HepG2 (cell line): ENCODE results near the gene ECPAS. TPM values are rescaled to one million over a fixed set of nuclear protein-coding genes. Genes with fewer than 3 reads are reported as not detected.

ENCODE experiments used
- ATAC-seq: fragments of 200-7000 bp; cut with Tn5 transposase; 3 replicates; pipeline ENCODE4 v1.9.1; 2020; ENCODE audit warnings: mild to moderate bottlenecking, moderate library complexity
- BruUV-seq: library from RNA; stranded (reverse); fragments of 400-500 nt; replicated peaks from 2 replicates; lab custom pipeline; 2021; lab: Mats Ljungman, UMichigan
- CTCF ChIA-PET: fragments of 300-600 bp; formaldehyde crosslinking; extraction: SDS; loops from one replicate; lab custom pipeline; 2021; ENCODE audit warnings: low total read pairs, inconsistent platforms, low intra/inter-chr PET ratio; lab: Yijun Ruan, JAX
- POLR2A ChIA-PET: fragments of 350-600 bp; sonication (Branson Sonifier 250); formaldehyde crosslinking; loops from one replicate; lab custom pipeline; 2020; ENCODE audit warnings: antibody characterized with exemption, inconsistent platforms; lab: Yijun Ruan, JAX
- DNase-seq: peaks from one replicate; pipeline ENCODE4 v3.0.0-alpha.2; 2015; ENCODE audit warnings: low spot score
- FAIRE-seq: peaks from 3 replicates; lab custom pipeline; 2011; peaks lifted over from hg19 to GRCh38; lab: Jason Lieb, UNC
- H2AFZ ChIP-seq: one replicate; pipeline ENCODE4 v1.6.1; 2011; ENCODE audit warnings: low read length, inconsistent platforms
- H3K27ac ChIP-seq: fragments of 300-600 bp; 3 replicates; pipeline ENCODE4 v1.8.0; 2011; ENCODE audit warnings: mixed run types, mild to moderate bottlenecking, mixed read lengths, low read length, inconsistent platforms; ENCODE audit not compliant: insufficient read depth; ENCODE audit errors: extremely low read length
- H3K27me3 ChIP-seq, 2 experiments: fragments of 200-600 bp in 1 of 2; 2 replicates in 1 of 2; 3 replicates in 1 of 2; pipeline versions ENCODE4 v1.6.0 to v1.8.0; 2011; ENCODE audit warnings: low read length in 2 of 2, mild to moderate bottlenecking in 2 of 2, moderate library complexity in 2 of 2, inconsistent platforms in 1 of 2; ENCODE audit not compliant: insufficient read depth in 2 of 2, control insufficient read depth in 1 of 2
- H3K36me3 ChIP-seq, 2 experiments: fragments of 200-600 bp in 1 of 2; replicated peaks in 1 of 2; 2 replicates in 1 of 2; 3 replicates in 1 of 2; pipeline versions ENCODE4 v1.5.1 to v1.8.0; 2011; ENCODE audit warnings: low read length in 2 of 2, inconsistent platforms in 1 of 2; ENCODE audit not compliant: insufficient read depth in 2 of 2, control insufficient read depth in 1 of 2
- H3K4me1 ChIP-seq: 2 replicates; pipeline ENCODE4 v1.5.1; 2012; ENCODE audit warnings: low read length, inconsistent platforms; ENCODE audit not compliant: insufficient read depth
- H3K4me2 ChIP-seq: 2 replicates; pipeline ENCODE4 v1.6.0; 2011; ENCODE audit warnings: low read depth, low read length, inconsistent platforms
- H3K4me3 ChIP-seq, 3 experiments: fragments of 200-600 bp in 1 of 3; sonication (generic), shearing (Covaris generic) in 1 of 3; replicated peaks in 1 of 3; 2 replicates each; pipeline ENCODE4 v1.5.1; 2011 to 2016; ENCODE audit warnings: low read length in 3 of 3, inconsistent platforms in 2 of 3, low read depth in 2 of 3, mild to moderate bottlenecking in 2 of 3, control low read depth in 1 of 3, mixed read lengths in 1 of 3; ENCODE audit not compliant: insufficient read depth in 1 of 3
- H3K79me2 ChIP-seq: one replicate; pipeline ENCODE4 v1.6.1; 2011; ENCODE audit warnings: low read length, inconsistent platforms; ENCODE audit not compliant: insufficient read depth
- H3K9ac ChIP-seq: 2 replicates; pipeline ENCODE4 v1.6.0; 2011; ENCODE audit warnings: mild to moderate bottlenecking, low read depth, low read length, inconsistent platforms; ENCODE audit not compliant: insufficient read depth
- H3K9me3 ChIP-seq: 2 replicates; pipeline ENCODE4 v1.5.1; 2012; ENCODE audit warnings: mild to moderate bottlenecking, low read length
- H4K20me1 ChIP-seq: 2 replicates; pipeline ENCODE4 v1.6.0; 2011; ENCODE audit warnings: inconsistent platforms, mild to moderate bottlenecking, low read length, moderate library complexity; ENCODE audit not compliant: insufficient read depth
- ATF7 ChIP-seq, 2 experiments: fragments of 450-650 bp in 1 of 2; sonication (generic) in 1 of 2; formaldehyde crosslinking in 1 of 2; IDR thresholded peaks; 2 replicates each; pipeline versions ENCODE4 v1.4.0 to v1.6.1; 2016 to 2020; ENCODE audit warnings: antibody characterized with exemption in 1 of 2, mild to moderate bottlenecking in 1 of 2, missing genetic modification reagents in 1 of 2
- FIP1L1 ChIP-seq: fragments of 200-400 bp; formaldehyde crosslinking; IDR thresholded peaks from 2 replicates; pipeline ENCODE4 v1.6.1; 2018; ENCODE audit warnings: low read depth, mild to moderate bottlenecking, low read length, moderate library complexity, borderline replicate concordance; ENCODE audit not compliant: insufficient read depth
- HES4 ChIP-seq: sonication (generic); formaldehyde crosslinking; IDR thresholded peaks from 2 replicates; pipeline ENCODE4 v1.9.0; 2021; ENCODE audit warnings: mild to moderate bottlenecking, missing genetic modification reagents, borderline replicate concordance
- HOMEZ ChIP-seq: IDR thresholded peaks from 2 replicates; pipeline ENCODE4 v1.6.1; 2016; ENCODE audit warnings: low read depth
- KDM6A ChIP-seq: IDR thresholded peaks from 2 replicates; pipeline ENCODE4 v1.6.1; 2016; ENCODE audit warnings: low read depth
- MAF1 ChIP-seq: sonication (generic); formaldehyde crosslinking; IDR thresholded peaks from 2 replicates; pipeline ENCODE4 v1.5.0; 2020; ENCODE audit warnings: missing genetic modification reagents, borderline replicate concordance
- MIXL1 ChIP-seq: IDR thresholded peaks from 2 replicates; pipeline ENCODE4 v1.6.1; 2016
- PHF5A ChIP-seq: IDR thresholded peaks from one replicate; pipeline ENCODE4 v1.6.1; 2018; ENCODE audit warnings: low read depth, missing genetic modification reagents; ENCODE audit not compliant: unreplicated experiment
- PREB ChIP-seq: sonication (generic); formaldehyde crosslinking; IDR thresholded peaks from 2 replicates; pipeline ENCODE4 v1.4.0; 2020; ENCODE audit warnings: missing genetic modification reagents
- TOE1 ChIP-seq: sonication (generic); formaldehyde crosslinking; IDR thresholded peaks from 2 replicates; pipeline ENCODE4 v1.4.0; 2020; ENCODE audit warnings: mild to moderate bottlenecking, missing genetic modification reagents
- ZBTB14 ChIP-seq: sonication (generic); formaldehyde crosslinking; IDR thresholded peaks from 2 replicates; pipeline ENCODE4 v1.4.0; 2020; ENCODE audit warnings: missing genetic modification reagents
- ZNF383 ChIP-seq: sonication (generic); formaldehyde crosslinking; IDR thresholded peaks from 2 replicates; pipeline ENCODE4 v1.4.0; 2020; ENCODE audit warnings: missing genetic modification reagents, mild to moderate bottlenecking, borderline replicate concordance
- ZNF557 ChIP-seq: sonication (generic); formaldehyde crosslinking; IDR thresholded peaks from 2 replicates; pipeline ENCODE4 v1.4.0; 2020; ENCODE audit warnings: missing genetic modification reagents
- ZNF580 ChIP-seq: IDR thresholded peaks from 2 replicates; pipeline ENCODE4 v1.6.1; 2016; ENCODE audit warnings: low read depth, borderline replicate concordance
- ZNF674 ChIP-seq: sonication (generic); formaldehyde crosslinking; IDR thresholded peaks from 2 replicates; pipeline ENCODE4 v1.5.0; 2020; ENCODE audit warnings: low read depth, mild to moderate bottlenecking, missing genetic modification reagents
- WGBS: methylation state at CpG from one replicate; pipeline ENCODE4 v1.1.6; 2017; ENCODE audit warnings: low lambda C conversion rate; 5-methylcytosine and 5-hydroxymethylcytosine counted together
- in situ Hi-C: cut with HindIII; loops from 2 replicates; pipeline ENCODE4 v1.10.0; 2017; ENCODE audit warnings: low pct_unique_long_range_greater_than_20kb; ENCODE audit not compliant: extremely low pct_ligation_motif_present
- intact Hi-C: fragments of 100-400 bp; cut with micrococcal nuclease; formaldehyde crosslinking; loops from one replicate; pipeline ENCODE4 v1.10.0; 2022; ENCODE audit not compliant: unreplicated experiment
- polyA plus RNA-seq, 8 experiments: library from polyadenylated mRNA; depleted of rRNA in 3 of 8; stranded (reverse) in 7 of 8; unstranded in 1 of 8; fragments of >200 nt; fragmentation: Illumina TruSeq in 4 of 8; extraction: Trizol in 4 of 8; gene quantifications; 2 replicates each; pipeline versions ENCODE4 v1.2.1 to v1.2.3, GENCODE V29; 2011 to 2016; ENCODE audit warnings: low read depth in 4 of 8, missing spikeins in 1 of 8, mixed read lengths in 1 of 8; ENCODE audit not compliant: insufficient read depth in 1 of 8
- total RNA-seq, 5 experiments: library from RNA; depleted of rRNA; stranded (reverse); fragments of >200 nt; fragmentation: Illumina TruSeq; extraction: Trizol; gene quantifications; 2 replicates each; pipeline ENCODE4 v1.2.3, GENCODE V29; 2016; ENCODE audit warnings: low read depth in 1 of 5
- TF ChIP-seq, protein P1 (sequence below): IDR thresholded peaks from 2 replicates; pipeline ENCODE4 v1.6.1; 2018; ENCODE audit warnings: missing genetic modification reagents, mild to moderate bottlenecking, missing compliant biosample characterization
- TF ChIP-seq, protein P2 (sequence below): sonication (generic); formaldehyde crosslinking; IDR thresholded peaks from 2 replicates; pipeline ENCODE4 v1.5.0; 2020; ENCODE audit warnings: mild to moderate bottlenecking, missing genetic modification reagents

ECPAS gene
- total and polyA plus RNA-seq, 2 of the 13 experiments (the other 11 are each of a cell fraction or from before 2014, with no cell fraction given): 35.3 to 58.0 TPM

DNA sequence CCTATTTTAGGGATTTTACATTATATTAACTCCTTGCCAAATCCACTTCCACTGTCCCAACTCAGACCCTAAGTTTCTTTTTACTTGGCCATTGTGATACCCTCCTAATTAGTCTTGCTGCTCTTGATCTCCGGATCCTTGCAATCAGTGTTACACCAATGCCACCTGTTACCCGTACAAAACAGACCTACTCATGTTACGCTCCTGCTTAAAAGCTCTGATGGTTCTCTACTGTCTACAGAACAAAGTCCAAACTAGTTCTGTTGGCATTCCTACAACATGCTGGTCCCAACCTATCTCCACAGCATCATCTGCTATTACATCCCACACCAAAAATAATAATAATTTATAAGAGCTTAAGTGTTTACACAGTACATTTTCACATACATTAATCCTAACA, 9.8 kb downstream of the ECPAS start:
- in situ Hi-C loops: no loop called here
- FAIRE-seq (peak; percentile 90), DNase-seq (peak; percentile 82), ATAC-seq (peak; percentile 97)
- peak overlapping the region; percentile 6 for H3K27ac ChIP-seq
- BruUV-seq: TSS peak; percentile 3
- intact Hi-C loops: no loop called here
- WGBS: 4% methylated on average over 3 of the region's 3 CpGs
- peaks cover 38% of the 10 kb centered on the region for H3K4me1 ChIP-seq
- H3K9ac ChIP-seq: no peak overlapping the region
- ChIA-PET POLR2A (interaction anchor here (1.4 kb wide), 1 partner anchor 9 kb away, joined by 5 read pairs; no protein-coding TSS in a partner anchor), CTCF (no interaction called here)
- H3K4me2 ChIP-seq: peak overlapping the region; percentile 52
- no peaks in the 10 kb centered on the region for H3K9me3 ChIP-seq
- H4K20me1 ChIP-seq: peaks cover 48% of the 10 kb centered on the region
- H3K4me3 ChIP-seq: no peak overlapping the region
- peaks cover 96% of the 10 kb centered on the region for H3K79me2 ChIP-seq
- no peaks in the 10 kb centered on the region for H3K27me3 ChIP-seq
- H3K36me3 ChIP-seq: 0 out of 5 replicates have a peak, but pooled peaks cover 2 to 3% of the 10 kb centered on the region in 2 experiments
- no peak overlapping the region for H2AFZ ChIP-seq
- TF ChIP-seq ATF7 (IDR thresholded peaks at IDR 0.05) (no peak), ATF7 (CRISPR knock-in tag; IDR thresholded peaks at IDR 0.05) (no peak), ZNF674 (CRISPR knock-in tag) (no peak), ZNF383 (no peak), ZNF580 (CRISPR knock-in tag) (no peak), MIXL1 (CRISPR knock-in tag) (peak; percentile 58; the same call in 1 of the 2 replicates), ZNF557 (CRISPR knock-in tag) (no peak), PREB (CRISPR knock-in tag) (no peak), PHF5A (CRISPR knock-in tag) (no peak), KDM6A (CRISPR knock-in tag) (no peak), HOMEZ (CRISPR knock-in tag) (peak; percentile 63; the same call in 1 of the 2 replicates), FIP1L1 (no peak), HES4 (CRISPR knock-in tag) (no peak), MAF1 (CRISPR knock-in tag) (no peak), ZBTB14 (CRISPR knock-in tag) (no peak), TOE1 (CRISPR knock-in tag) (no peak)
- TF ChIP-seq, protein P1, sequence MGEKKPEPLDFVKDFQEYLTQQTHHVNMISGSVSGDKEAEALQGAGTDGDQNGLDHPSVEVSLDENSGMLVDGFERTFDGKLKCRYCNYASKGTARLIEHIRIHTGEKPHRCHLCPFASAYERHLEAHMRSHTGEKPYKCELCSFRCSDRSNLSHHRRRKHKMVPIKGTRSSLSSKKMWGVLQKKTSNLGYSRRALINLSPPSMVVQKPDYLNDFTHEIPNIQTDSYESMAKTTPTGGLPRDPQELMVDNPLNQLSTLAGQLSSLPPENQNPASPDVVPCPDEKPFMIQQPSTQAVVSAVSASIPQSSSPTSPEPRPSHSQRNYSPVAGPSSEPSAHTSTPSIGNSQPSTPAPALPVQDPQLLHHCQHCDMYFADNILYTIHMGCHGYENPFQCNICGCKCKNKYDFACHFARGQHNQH: no peak
- TF ChIP-seq, protein P2, sequence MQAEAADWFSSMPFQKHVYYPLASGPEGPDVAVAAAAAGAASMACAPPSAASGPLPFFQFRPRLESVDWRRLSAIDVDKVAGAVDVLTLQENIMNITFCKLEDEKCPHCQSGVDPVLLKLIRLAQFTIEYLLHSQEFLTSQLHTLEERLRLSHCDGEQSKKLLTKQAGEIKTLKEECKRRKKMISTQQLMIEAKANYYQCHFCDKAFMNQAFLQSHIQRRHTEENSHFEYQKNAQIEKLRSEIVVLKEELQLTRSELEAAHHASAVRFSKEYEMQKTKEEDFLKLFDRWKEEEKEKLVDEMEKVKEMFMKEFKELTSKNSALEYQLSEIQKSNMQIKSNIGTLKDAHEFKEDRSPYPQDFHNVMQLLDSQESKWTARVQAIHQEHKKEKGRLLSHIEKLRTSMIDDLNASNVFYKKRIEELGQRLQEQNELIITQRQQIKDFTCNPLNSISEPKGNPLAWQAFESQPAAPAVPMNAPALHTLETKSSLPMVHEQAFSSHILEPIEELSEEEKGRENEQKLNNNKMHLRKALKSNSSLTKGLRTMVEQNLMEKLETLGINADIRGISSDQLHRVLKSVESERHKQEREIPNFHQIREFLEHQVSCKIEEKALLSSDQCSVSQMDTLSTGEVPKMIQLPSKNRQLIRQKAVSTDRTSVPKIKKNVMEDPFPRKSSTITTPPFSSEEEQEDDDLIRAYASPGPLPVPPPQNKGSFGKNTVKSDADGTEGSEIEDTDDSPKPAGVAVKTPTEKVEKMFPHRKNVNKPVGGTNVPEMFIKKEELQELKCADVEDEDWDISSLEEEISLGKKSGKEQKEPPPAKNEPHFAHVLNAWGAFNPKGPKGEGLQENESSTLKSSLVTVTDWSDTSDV: no peak
